HepG2 (cell line): ENCODE results near the gene MAPK14. TPM values are rescaled to one million over a fixed set of nuclear protein-coding genes. Genes with fewer than 3 reads are reported as not detected.

ENCODE experiments used
- CREBL2 ChIP-seq: sonication (generic); formaldehyde crosslinking; IDR thresholded peaks from 2 replicates; pipeline ENCODE4 v1.8.1; 2023; ENCODE audit warnings: missing genetic modification reagents, mild to moderate bottlenecking, borderline replicate concordance
- EP300 ChIP-seq, 3 experiments: sonication (generic) in 1 of 3; formaldehyde crosslinking in 1 of 3; IDR thresholded peaks; 2 replicates each; pipeline versions ENCODE4 v1.5.1 to v1.6.1; 2011 to 2020; ENCODE audit warnings: low read depth in 2 of 3, low read length in 2 of 3, borderline replicate concordance in 1 of 3, improper control_type of control experiment in 1 of 3, mild to moderate bottlenecking in 1 of 3, missing genetic modification reagents in 1 of 3, moderate library complexity in 1 of 3
- GLMP ChIP-seq: sonication (generic); formaldehyde crosslinking; IDR thresholded peaks from 2 replicates; pipeline ENCODE4 v1.9.0; 2021; ENCODE audit warnings: missing genetic modification reagents, mild to moderate bottlenecking, borderline replicate concordance
- KLF16 ChIP-seq, 2 experiments: sonication (generic) in 1 of 2; formaldehyde crosslinking in 1 of 2; IDR thresholded peaks; 2 replicates each; pipeline versions ENCODE4 v1.6.1 to v1.8.0; 2016 to 2023; ENCODE audit warnings: missing genetic modification reagents in 2 of 2, missing compliant biosample characterization in 1 of 2
- MAF1 ChIP-seq: sonication (generic); formaldehyde crosslinking; IDR thresholded peaks from 2 replicates; pipeline ENCODE4 v1.5.0; 2020; ENCODE audit warnings: missing genetic modification reagents, borderline replicate concordance
- MAFK ChIP-seq, 2 experiments: IDR thresholded peaks in 1 of 2; conservative IDR thresholded peaks in 1 of 2; 2 replicates each; pipeline ENCODE4 v1.6.1; 2011; ENCODE audit warnings: improper control_type of control experiment in 2 of 2, low read length in 2 of 2
- PTBP1 ChIP-seq: fragments of 200-400 bp; formaldehyde crosslinking; IDR thresholded peaks from 2 replicates; pipeline ENCODE4 v1.6.1; 2018; ENCODE audit warnings: low read length, low read depth; ENCODE audit not compliant: poor library complexity, severe bottlenecking
- RAD21 ChIP-seq: fragments of 450-650 bp; formaldehyde crosslinking; IDR thresholded peaks from 2 replicates; pipeline ENCODE4 v1.5.0; 2020; ENCODE audit warnings: mild to moderate bottlenecking
- SIN3A ChIP-seq: IDR thresholded peaks from 2 replicates; pipeline ENCODE4 v1.6.1; 2011; ENCODE audit warnings: low read depth, mild to moderate bottlenecking, control low read depth, low read length, borderline replicate concordance
- SMAD1 ChIP-seq: sonication (generic); formaldehyde crosslinking; IDR thresholded peaks from 2 replicates; pipeline ENCODE4 v1.4.0; 2020; ENCODE audit warnings: missing genetic modification reagents, low read depth, mild to moderate bottlenecking, borderline replicate concordance
- XRCC5 ChIP-seq: fragments of 200-400 bp; formaldehyde crosslinking; optimal IDR thresholded peaks from 2 replicates; pipeline ENCODE3; 2017; ENCODE audit warnings: mild to moderate bottlenecking, low read length
- ZBTB40 ChIP-seq, 2 experiments: fragments of 450-650 bp in 1 of 2; sonication (generic) in 1 of 2; formaldehyde crosslinking in 1 of 2; IDR thresholded peaks; 2 replicates each; pipeline versions ENCODE4 v1.6.1 to v1.8.0; 2016 to 2022; ENCODE audit warnings: antibody characterized with exemption in 1 of 2, mild to moderate bottlenecking in 1 of 2, missing genetic modification reagents in 1 of 2
- ZNF503 ChIP-seq: sonication (generic); formaldehyde crosslinking; IDR thresholded peaks from 2 replicates; pipeline ENCODE4 v1.4.0; 2020; ENCODE audit warnings: missing genetic modification reagents
- ZNF570 ChIP-seq: sonication (generic); formaldehyde crosslinking; IDR thresholded peaks from 2 replicates; pipeline ENCODE4 v1.4.0; 2020; ENCODE audit warnings: mild to moderate bottlenecking, missing genetic modification reagents, borderline replicate concordance
- ZNF879 ChIP-seq: sonication (generic); formaldehyde crosslinking; IDR thresholded peaks from 2 replicates; pipeline ENCODE4 v1.8.1; 2023; ENCODE audit warnings: missing genetic modification reagents
- polyA plus RNA-seq, 8 experiments: library from polyadenylated mRNA; depleted of rRNA in 3 of 8; stranded (reverse) in 7 of 8; unstranded in 1 of 8; fragments of >200 nt; fragmentation: Illumina TruSeq in 4 of 8; extraction: Trizol in 4 of 8; gene quantifications; 2 replicates each; pipeline versions ENCODE4 v1.2.1 to v1.2.3, GENCODE V29; 2011 to 2016; ENCODE audit warnings: low read depth in 4 of 8, missing spikeins in 1 of 8, mixed read lengths in 1 of 8; ENCODE audit not compliant: insufficient read depth in 1 of 8
- total RNA-seq, 5 experiments: library from RNA; depleted of rRNA; stranded (reverse); fragments of >200 nt; fragmentation: Illumina TruSeq; extraction: Trizol; gene quantifications; 2 replicates each; pipeline ENCODE4 v1.2.3, GENCODE V29; 2016; ENCODE audit warnings: low read depth in 1 of 5

Gene MAPK14
- total and polyA plus RNA-seq, 2 of the 13 experiments (the other 11 are each of a cell fraction or from before 2014, with no cell fraction given) = 66.3 to 67.3 TPM

GRCh38 chr6:36027501-36028087 lies at the start of gene MAPK14 (continued):
- no peak for TF ChIP-seq ZBTB40 (IDR thresholded peaks at IDR 0.05)
- TF ChIP-seq ZBTB40 (CRISPR knock-in tag; IDR thresholded peaks at IDR 0.05) = no peak; the same call in 1 of the 2 replicates
- peak; percentile 98 for TF ChIP-seq RAD21 (CRISPR knock-in tag)
- TF ChIP-seq SIN3A = peak; percentile 98; the same call in 1 of the 2 replicates
- TF ChIP-seq ZNF503 = peak; percentile 74
- TF ChIP-seq SMAD1 (CRISPR knock-in tag) = no peak
- TF ChIP-seq CREBL2 (CRISPR knock-in tag) = peak; percentile 62; the same call in 1 of the 2 replicates
- TF ChIP-seq GLMP (CRISPR knock-in tag) = no peak
- TF ChIP-seq ZNF879 (CRISPR knock-in tag) = no peak; the same call in 1 of the 2 replicates
- 0 out of 2 replicates have a peak, but pooled peaks have one; percentile 46 for TF ChIP-seq ZNF570 (CRISPR knock-in tag)
- TF ChIP-seq MAF1 (CRISPR knock-in tag) = peak; percentile 34; the same call in 1 of the 2 replicates
- TF ChIP-seq KLF16 (CRISPR knock-in tag; IDR thresholded peaks at IDR 0.05) = peak; percentile 25 to 97; a peak in 2 of 4 replicates
- peak in 1 of 2 experiments; percentile 61; a peak in 1 of 4 replicates for TF ChIP-seq EP300 (IDR thresholded peaks at IDR 0.05; ENCODE audit: low read depth in 2 of 2, low read length in 2 of 2)
- TF ChIP-seq EP300 (CRISPR knock-in tag; IDR thresholded peaks at IDR 0.05; ENCODE audit: borderline replicate concordance) = peak; percentile 24; the same call in 1 of the 2 replicates
- no peak for TF ChIP-seq MAFK (conservative IDR thresholded peaks at IDR 0.05 in 1 of 2, IDR thresholded peaks at IDR 0.05 in 1 of 2; ENCODE audit: low read length in 2 of 2)
- TF ChIP-seq XRCC5 = peak; percentile 89
- TF ChIP-seq PTBP1 = peak; percentile 47
